ENCODE results near the gene OCA2. TPM values are rescaled to one million over a fixed set of nuclear protein-coding genes. Genes with fewer than 3 reads are reported as not detected.
"Not testable (repeated sequence)": the region's sequence is repeated elsewhere in the genome, so short reads cannot be mapped to it uniquely, and the experiment has no call there.

The OCA2 gene
- total and polyA plus RNA-seq, 4 donors, result 0.49 to 23.0 (median 2.3) TPM

DNA sequence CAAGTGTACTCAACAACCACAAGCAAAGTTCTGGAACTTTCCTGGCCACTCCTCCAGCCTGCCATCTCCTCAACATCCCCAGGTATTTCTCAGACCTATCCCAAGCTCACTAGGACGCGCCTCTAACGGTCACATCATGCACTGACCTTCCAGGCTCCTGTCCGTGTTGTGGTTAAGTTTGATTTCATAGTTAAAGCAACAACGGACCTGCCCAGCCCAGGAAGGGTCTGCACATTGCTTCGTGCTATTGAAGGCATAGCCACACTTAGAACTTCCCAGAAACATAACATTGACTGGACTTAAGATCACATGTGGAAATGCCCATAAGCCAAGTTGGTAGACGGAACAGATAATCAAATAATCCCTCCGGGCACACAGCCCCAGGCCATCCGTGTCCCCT, 85.1 kb downstream of the OCA2 start:
- no peak for DNase-seq
- Histone ChIP-seq H3K9me3 (ENCODE audit: control insufficient read depth in 4 of 4, insufficient read depth in 3 of 4, low read length in 3 of 4) (peaks cover 0 to under 1% (median 0%) of the 10 kb centered on the region in 4 donors), H3K4me1 (ENCODE audit: control insufficient read depth in 5 of 5, insufficient read depth in 5 of 5, low read length in 5 of 5) (peaks cover 0 to 8% (median 0%) of the 10 kb centered on the region in 5 donors), H3K9ac (ENCODE audit: insufficient read depth in 1 of 2, low read length in 2 of 2) (no peak overlapping the region), H3K4me3 (no peak overlapping the region), H3K27ac (ENCODE audit: low read depth in 1 of 2, low read length in 1 of 2) (no peak overlapping the region), H3K27me3 (ENCODE audit: control insufficient read depth in 3 of 3, insufficient read depth in 3 of 3, low read length in 2 of 3) (no peaks in the 10 kb centered on the region), H3K36me3 (ENCODE audit: control insufficient read depth in 4 of 4, insufficient read depth in 4 of 4, low read length in 4 of 4) (peaks cover 0 to 17% (median 4%) of the 10 kb centered on the region in 4 donors)
- ATAC-seq (ENCODE audit: insufficient read depth, low FRiP score), result no peak
- 89 to 92% methylated on average over 9 of the region's 9 CpGs for WGBS, 2 donors
- TF ChIP-seq, protein P1, sequence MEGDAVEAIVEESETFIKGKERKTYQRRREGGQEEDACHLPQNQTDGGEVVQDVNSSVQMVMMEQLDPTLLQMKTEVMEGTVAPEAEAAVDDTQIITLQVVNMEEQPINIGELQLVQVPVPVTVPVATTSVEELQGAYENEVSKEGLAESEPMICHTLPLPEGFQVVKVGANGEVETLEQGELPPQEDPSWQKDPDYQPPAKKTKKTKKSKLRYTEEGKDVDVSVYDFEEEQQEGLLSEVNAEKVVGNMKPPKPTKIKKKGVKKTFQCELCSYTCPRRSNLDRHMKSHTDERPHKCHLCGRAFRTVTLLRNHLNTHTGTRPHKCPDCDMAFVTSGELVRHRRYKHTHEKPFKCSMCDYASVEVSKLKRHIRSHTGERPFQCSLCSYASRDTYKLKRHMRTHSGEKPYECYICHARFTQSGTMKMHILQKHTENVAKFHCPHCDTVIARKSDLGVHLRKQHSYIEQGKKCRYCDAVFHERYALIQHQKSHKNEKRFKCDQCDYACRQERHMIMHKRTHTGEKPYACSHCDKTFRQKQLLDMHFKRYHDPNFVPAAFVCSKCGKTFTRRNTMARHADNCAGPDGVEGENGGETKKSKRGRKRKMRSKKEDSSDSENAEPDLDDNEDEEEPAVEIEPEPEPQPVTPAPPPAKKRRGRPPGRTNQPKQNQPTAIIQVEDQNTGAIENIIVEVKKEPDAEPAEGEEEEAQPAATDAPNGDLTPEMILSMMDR (IDR thresholded peaks at IDR 0.05; ENCODE audit: control extremely low read depth, extremely low read depth), result no peak

DNA sequence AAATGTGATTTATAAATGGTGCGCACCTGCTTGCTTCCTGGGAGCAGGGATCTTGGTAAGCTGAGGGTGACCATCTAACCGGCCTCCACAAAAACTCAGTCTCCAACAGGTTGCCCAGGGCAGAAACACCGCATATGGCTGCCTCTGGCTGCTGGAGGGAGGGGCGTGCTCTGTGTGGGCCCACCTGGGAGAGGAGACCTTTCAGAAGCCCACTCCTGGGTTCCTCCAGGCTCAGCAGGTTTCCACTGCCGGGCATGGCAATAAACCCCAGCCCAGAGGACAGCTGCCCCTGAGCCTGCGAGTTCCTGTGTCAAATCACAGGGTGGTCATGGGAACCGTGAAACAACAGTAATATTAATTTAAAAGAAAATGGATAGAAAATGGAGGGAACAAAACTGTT, 85.6 kb downstream of the OCA2 start:
- peaks cover 0 to 22% (median 4%) of the 10 kb centered on the region in 4 donors for H3K36me3 ChIP-seq (ENCODE audit: control insufficient read depth in 4 of 4, insufficient read depth in 4 of 4, low read length in 4 of 4)
- H3K4me1 ChIP-seq (ENCODE audit: control insufficient read depth in 5 of 5, insufficient read depth in 5 of 5, low read length in 5 of 5), result peaks cover 0 to 3% (median 0%) of the 10 kb centered on the region in 5 donors
- WGBS, 2 donors, result 92 to 93% methylated on average over 7 of the region's 7 CpGs
- ATAC-seq (ENCODE audit: insufficient read depth, low FRiP score) (no peak), DNase-seq (no peak)
- H3K27ac ChIP-seq (ENCODE audit: low read depth in 1 of 2, low read length in 1 of 2), result no peak overlapping the region
- no peaks in the 10 kb centered on the region for H3K27me3 ChIP-seq (ENCODE audit: control insufficient read depth in 3 of 3, insufficient read depth in 3 of 3, low read length in 2 of 3)
- TF ChIP-seq, protein P1 (IDR thresholded peaks at IDR 0.05; ENCODE audit: control extremely low read depth, extremely low read depth), result no peak
- no peak overlapping the region for H3K9ac ChIP-seq (ENCODE audit: insufficient read depth in 1 of 2, low read length in 2 of 2)
- H3K4me3 ChIP-seq, result no peak overlapping the region
- peaks cover 0 to 4% (median 1%) of the 10 kb centered on the region in 4 donors for H3K9me3 ChIP-seq (ENCODE audit: control insufficient read depth in 4 of 4, insufficient read depth in 3 of 4, low read length in 3 of 4)

DNA sequence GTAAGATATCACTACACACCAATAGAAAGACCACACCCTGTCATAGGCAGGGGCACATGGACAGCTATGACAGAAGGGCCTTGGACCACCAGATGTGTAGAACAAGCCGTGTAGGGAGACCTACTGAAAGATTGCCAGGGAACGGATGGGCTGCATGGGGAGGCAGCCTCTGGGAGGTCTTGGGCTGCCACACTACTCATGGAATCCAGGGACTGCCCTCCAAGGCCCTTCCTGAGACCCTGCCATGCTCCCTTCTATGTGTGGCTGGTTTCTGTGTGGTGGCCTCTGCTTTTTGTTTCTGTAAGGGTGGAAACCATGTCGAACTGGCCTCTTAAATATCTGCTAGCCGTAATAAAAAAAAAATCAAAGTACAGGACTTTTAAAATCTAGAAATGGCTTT, 86.9 kb downstream of the OCA2 start:
- ATAC-seq (ENCODE audit: insufficient read depth, low FRiP score), result no peak
- TF ChIP-seq, protein P1 (IDR thresholded peaks at IDR 0.05; ENCODE audit: control extremely low read depth, extremely low read depth), result no peak
- no peak for DNase-seq
- Histone ChIP-seq H3K4me1 (ENCODE audit: control insufficient read depth in 5 of 5, insufficient read depth in 5 of 5, low read length in 5 of 5) (no peaks in the 10 kb centered on the region), H3K4me3 (no peak overlapping the region), H3K27me3 (ENCODE audit: control insufficient read depth in 3 of 3, insufficient read depth in 3 of 3, low read length in 2 of 3) (no peaks in the 10 kb centered on the region), H3K9ac (ENCODE audit: insufficient read depth in 1 of 2, low read length in 2 of 2) (no peak overlapping the region), H3K36me3 (ENCODE audit: control insufficient read depth in 4 of 4, insufficient read depth in 4 of 4, low read length in 4 of 4) (peaks cover 0 to 25% (median 4%) of the 10 kb centered on the region in 4 donors), H3K27ac (ENCODE audit: low read depth in 1 of 2, low read length in 1 of 2) (no peak overlapping the region), H3K9me3 (ENCODE audit: control insufficient read depth in 4 of 4, insufficient read depth in 3 of 4, low read length in 3 of 4) (peaks cover 0 to 4% (median 1%) of the 10 kb centered on the region in 4 donors)
- WGBS, 2 donors, result 89 to 93% methylated on average over 4 of the region's 4 CpGs

DNA sequence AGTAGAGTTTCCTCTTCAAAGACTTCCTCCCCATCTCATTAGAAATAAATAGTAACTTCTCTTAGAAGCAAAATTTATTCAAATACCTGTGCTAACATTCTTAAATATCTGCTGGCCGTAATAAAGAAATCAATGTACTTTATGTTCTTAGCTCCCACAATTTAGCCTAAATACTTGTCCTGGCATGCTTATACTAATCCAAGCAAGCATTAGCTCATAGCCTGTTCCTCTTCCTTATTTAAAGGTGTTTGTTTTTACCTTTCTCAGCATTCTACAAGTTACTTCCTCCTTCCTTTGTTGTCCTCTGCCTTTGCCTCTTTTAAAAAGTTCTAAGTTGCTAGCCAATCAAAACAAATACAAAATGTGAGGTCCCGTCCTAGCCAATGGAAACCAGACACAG, 90.9 kb downstream of the OCA2 start:
- H3K27me3 ChIP-seq (ENCODE audit: control insufficient read depth in 3 of 3, insufficient read depth in 3 of 3, low read length in 2 of 3); H3K4me3 ChIP-seq; H3K4me1 ChIP-seq (ENCODE audit: control insufficient read depth in 5 of 5, insufficient read depth in 5 of 5, low read length in 5 of 5); H3K9ac ChIP-seq (ENCODE audit: insufficient read depth in 1 of 2, low read length in 2 of 2); DNase-seq; ATAC-seq (ENCODE audit: insufficient read depth, low FRiP score); H3K27ac ChIP-seq (ENCODE audit: low read depth in 1 of 2, low read length in 1 of 2): not testable (repeated sequence)
- H3K9me3 ChIP-seq (ENCODE audit: control insufficient read depth in 4 of 4, insufficient read depth in 3 of 4, low read length in 3 of 4), result peaks cover 0 to 10% (median 1%) of the 10 kb centered on the region in 4 donors
- peaks cover 0 to 14% (median 4%) of the 10 kb centered on the region in 4 donors for H3K36me3 ChIP-seq (ENCODE audit: control insufficient read depth in 4 of 4, insufficient read depth in 4 of 4, low read length in 4 of 4)
- 81 to 97% methylated on average over 2 of the region's 2 CpGs for WGBS, 2 donors

All from lung (tissue), 12 donors.